CD1c-positive myeloid dendritic cell (primary cell): Measurements from ENCODE around the gene PDE9A.

Source experiments
- DNase-seq: peaks from one replicate; pipeline ENCODE4 v3.0.0-alpha.2; 2016; ENCODE audit errors: extremely low spot score

The PDE9A gene

DNA sequence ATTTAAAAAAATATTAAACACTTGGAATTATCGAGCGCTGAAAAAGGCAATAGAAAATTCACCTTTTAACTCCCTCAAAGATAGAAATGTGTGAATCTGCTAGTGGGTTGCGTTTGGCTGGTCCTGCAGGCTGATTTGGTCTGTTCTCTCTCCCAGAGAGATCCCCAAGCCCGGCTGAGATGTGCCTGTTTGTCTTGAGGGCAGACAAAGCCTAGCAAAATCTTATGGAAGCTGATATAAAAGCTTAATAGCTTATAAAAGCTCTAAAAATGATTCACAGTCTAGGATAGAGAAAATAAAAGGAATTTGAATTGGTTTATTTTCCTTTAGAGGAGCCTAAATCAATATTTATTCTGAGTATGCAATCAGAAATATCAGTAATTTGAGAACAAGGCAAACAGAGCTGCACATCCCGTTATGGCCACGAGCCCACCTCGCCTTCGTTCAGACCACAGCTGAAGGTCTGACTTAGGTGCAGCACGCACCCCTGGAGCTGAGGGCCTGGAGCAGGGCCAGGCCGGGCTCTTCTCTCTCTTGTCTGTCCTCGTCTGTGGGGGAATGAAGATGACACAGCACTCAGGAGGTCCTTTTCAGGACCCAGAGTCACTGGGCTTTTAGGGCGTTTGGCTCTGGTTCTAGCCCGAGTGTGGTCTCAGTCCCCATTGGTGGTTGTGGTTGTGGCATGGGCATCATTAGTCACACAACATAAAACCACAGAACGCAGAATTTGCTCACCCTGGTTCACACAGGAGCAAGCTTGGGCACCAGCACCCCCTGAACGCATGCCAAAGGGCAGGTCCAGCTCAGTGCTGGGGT lies 18.6 kb downstream of the PDE9A start:
- DNase-seq = no peak

DNA sequence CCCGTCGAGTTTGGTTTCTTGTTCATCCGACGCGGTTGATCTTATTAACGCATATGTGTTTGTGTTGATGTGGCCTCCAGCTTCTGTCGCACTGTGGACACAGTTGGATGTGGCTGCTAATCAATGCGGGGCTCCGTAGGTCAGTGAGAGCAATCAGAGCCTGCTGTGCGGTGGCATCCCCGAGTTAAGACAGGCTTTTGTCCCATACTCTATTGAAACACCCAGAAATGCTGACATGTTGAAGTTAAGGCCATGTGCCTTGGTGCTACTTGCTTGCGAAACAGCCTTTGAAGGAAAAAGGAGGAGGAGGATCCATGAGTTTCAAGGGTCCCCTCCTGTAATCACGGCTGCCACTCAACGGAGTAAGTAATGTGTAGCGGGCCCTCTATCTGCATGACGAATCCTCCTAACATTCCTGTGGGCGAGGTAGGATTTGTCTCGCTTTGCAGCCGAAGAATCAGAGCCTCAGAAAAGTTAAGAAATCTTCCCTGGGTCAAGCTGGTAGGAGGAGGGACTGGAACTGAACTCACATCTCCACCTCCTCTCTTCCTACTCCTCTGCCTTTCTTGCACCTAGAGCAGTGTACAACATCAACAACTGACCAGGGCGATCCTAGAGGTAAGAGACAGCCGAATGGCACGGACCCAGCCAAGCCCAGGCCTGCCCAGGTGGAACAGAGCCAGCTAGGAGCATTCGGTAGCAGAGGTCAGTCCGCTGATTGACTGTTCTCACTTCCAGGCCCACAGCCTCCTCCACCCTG lies 19.5 kb downstream of the PDE9A start:
- no peak for DNase-seq

DNA sequence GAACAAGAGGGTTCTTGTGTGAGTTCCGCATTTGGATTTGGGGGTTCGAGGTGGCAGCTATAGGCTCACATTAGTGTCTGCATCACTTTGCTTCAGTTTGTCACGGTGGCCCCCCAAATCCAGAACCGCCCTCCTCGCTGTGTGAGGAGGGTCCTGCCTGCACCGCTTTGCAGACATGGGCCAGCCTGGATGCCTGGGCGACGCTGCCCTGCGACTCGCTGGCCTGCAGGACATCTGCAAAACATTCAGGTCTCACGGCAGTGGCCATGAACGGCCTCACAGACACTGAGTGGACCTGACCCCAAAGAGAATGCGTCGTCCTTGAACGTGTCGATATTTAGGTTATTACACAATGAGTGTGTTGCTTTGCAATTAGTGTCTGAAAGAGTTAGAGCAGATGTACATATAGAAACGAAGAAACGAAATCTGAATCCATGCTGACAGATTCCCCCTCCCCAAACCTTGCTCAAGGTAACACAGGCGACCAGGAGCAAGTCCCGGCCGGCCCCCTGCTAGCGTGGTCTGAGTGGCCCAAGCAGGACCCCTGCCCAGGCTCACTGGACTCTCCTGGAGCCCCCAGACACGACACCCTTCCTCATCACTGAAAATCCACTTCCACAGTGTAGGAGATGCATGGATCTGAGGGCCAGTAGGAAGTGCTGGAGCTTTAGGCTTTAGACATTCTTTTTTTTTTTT lies 20.4 kb downstream of the PDE9A start:
- DNase-seq = no peak

DNA sequence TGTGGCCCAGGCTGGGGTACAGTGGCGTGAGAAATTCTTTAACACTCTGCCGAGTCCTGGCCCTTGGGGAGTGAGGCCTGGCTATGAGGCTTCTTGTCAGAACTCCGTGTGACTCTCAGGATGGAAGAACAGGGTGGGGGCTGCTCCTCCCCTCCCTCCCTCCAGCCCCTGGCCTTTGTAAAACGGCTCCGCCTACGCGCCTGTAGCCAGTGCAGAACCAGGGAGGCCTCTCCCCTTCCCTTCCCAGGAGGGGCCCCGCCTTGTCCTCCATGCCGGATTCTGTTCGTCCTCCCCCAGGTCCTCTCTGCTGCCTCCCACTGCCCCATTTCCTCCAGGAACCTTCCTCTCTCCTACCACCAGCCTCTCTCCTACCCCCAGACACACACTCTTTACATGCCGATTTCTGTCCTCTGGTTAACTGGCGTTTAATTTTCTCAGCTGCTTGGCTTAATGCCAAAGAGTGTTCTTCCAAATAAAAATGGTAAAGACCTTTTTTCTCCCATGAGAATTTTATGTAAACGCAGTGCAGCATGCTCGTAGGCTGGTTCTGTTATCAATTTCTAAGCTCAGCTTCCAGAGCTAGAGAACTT lies 21.0 kb downstream of the PDE9A start:
- no peak for DNase-seq

GRCh38 chr21:42675403-42675802 lies 22.0 kb downstream of the PDE9A start:
- no peak for DNase-seq

DNA sequence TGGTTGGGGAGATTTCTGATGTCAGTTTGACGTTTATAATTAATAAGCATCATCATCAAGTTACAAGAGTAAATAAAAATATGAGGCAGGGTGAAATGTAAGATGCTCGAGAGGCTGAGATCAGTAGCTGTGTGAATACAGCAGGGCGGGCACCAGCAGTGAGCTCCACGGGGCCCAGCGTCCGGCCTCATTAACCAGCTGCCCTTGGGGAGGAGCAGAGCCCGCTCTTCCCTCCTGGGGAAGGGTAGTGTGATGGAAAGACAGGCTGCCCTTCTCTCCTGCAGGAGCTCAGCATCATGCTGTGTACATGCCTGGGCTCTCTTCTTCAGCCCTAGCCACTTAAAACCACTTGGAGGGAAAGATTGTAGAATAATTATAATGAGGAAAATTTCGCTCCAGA lies 23.4 kb downstream of the PDE9A start:
- DNase-seq = no peak

- no peak for DNase-seq
Measured at GRCh38 chr21:42677339-42678321, 24.2 kb downstream of the PDE9A start.

DNA sequence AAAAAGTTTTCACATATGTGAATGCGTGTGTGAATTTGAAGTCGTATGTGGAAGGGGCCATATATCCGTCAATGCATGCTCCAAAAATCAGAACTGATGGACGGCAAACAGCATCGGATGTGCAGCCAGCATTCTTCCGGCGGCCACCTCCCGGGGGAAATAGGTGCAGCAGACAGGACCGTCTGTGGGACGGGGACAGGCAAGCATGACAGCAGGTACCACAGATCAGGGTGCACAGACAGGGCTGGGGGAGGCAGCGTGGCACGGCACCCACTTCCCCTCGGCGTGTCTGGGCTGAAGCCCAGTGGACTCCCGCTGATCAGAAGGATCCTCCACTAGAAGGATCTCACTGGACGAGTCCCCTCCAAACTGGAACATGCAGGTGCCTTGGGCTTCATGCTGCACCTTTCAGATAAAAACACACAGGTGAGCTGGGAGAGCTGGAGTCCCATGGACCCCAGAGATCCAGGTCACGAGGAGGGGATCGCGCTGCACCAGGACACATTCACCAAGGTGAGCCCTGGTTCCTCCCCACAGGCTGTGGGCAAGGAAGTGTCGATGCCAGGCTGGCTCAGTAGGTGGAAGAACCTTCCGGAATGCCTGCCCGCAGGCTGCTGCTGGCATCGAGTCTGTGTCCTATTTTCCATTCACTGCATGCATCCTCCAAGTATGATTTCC lies 25.3 kb downstream of the PDE9A start:
- DNase-seq = no peak

DNA sequence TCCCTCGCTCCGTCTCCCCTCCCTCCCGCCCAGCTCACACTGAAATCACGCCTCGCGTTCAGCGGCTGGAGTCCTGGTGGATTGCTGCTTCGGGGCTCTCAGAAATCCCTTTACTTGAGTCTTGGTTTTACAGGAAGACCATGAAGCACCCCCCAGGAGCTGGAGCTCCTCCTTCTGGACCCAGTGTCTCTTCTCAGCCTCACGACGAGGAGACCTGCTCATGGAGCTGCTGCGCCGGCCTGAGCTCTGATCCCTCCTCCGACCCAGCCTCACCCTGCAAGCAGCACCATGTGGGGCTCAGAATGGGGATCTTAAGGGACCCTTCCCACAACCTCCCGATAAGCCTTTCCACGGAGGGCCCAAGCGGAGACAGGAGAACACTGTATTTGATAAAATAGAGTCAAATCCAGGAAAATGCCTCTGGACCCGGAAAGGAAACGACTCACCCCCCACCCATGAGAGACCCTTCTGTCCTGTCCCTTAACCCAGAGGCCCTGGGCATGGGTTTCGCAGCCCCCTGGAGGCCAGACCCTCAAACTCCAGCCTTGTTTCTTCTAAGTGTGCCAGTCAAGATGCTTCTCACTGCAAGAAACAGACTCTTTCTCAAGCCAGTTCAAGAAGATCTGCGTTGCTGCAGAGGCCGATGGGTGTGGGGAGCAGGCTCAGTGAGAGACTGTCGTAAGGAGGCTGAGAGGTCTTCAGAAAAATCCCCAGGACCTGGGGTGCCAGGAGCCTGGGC lies 26.1 kb downstream of the PDE9A start:
- DNase-seq = no peak

DNA sequence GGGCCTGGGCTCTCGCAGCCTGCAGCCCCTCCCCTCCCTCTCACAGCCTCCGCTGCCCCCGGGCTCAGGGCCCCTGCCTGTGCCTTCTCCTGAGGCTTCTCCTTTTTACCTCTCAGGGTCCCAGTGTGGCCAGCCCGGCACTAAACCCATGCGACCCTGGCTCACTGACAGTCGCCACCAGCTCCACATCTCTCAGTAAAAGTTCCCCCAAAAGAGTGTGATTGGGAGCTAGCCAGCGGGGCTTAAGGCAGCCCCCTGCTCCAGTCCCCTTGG lies 26.6 kb downstream of the PDE9A start:
- no peak for DNase-seq

DNA sequence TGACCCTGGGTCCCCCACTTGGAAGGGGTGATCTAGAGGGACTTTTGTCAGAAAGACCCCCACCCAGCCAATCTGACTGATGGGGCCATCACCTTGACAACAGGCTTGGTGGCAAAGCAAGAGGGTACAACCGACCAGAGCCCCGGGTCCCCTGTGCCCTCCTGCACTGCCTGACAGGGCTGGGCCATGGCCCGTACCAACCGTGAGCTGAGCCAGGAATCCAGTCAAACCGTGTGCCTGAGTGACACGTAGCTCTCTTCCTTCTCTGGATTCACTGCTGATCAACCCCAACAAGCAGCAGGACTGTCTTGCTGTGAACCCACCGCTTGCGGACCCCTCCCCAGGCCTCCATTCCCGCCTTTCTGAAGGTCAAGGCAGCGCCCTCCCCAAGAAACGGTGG lies 27.0 kb downstream of the PDE9A start:
- DNase-seq = no peak

- DNase-seq = no peak
Measured at GRCh38 chr21:42681296-42682206, 28.1 kb downstream of the PDE9A start.

- no peak for DNase-seq
Measured at GRCh38 chr21:42682661-42683210, 29.3 kb downstream of the PDE9A start.

DNA sequence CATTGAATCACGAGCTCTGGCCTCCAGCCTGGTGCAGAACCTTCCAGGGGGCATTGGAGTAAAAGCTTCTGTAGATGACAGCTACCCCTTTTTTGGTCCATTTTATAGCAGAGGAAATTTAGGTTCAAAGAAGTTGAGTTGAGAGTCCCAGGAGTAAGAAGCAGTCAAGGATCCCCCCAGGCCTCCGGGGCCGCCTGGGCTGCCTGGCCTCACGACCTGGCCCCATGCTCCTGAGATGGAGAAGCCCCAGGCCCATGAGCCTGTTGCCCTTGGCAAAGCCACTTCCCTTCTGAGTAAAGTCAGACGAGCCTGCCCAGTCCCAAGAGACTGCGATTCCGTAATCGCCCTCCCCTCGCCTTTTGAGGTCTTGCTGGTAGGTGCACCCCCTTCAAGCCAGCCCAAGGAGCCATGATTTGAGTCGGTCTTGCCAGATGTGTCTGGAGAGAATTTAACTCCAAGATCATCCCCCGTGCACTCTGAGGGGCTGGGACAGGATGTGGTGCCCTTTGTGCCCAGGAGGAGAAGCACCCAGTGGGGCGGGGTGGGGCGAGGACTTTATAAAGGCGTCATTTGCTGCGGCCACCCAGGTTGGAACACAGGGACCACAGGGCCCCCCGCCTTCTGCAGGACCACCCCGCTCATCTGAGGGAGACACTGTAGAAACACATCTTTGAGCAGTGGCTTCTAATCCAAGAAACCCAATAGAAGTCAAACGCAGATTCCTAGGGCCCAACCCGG lies 30.1 kb downstream of the PDE9A start:
- no peak for DNase-seq

- DNase-seq = no peak
Measured at GRCh38 chr21:42684109-42684916, 30.9 kb downstream of the PDE9A start.

DNA sequence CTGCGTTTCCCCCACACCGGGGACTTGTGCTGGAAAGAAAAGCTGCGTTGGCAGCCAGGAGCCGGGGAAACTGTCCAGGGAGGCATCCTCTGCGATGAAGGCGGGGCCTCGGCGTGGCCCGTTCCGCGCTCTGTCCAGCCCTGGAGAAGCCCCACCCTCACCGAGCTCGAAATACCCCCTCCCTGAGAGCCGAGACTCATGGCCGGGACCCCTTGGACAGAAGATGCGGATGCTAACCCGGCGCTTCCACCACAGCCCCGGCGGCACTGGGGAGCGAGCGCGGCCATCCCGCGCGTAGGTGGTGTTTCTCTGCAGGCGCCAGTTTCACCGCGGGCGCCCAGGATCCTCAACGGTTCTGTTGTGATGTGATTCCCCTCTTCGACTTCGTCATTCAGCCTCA lies 31.6 kb downstream of the PDE9A start:
- no peak for DNase-seq

DNA sequence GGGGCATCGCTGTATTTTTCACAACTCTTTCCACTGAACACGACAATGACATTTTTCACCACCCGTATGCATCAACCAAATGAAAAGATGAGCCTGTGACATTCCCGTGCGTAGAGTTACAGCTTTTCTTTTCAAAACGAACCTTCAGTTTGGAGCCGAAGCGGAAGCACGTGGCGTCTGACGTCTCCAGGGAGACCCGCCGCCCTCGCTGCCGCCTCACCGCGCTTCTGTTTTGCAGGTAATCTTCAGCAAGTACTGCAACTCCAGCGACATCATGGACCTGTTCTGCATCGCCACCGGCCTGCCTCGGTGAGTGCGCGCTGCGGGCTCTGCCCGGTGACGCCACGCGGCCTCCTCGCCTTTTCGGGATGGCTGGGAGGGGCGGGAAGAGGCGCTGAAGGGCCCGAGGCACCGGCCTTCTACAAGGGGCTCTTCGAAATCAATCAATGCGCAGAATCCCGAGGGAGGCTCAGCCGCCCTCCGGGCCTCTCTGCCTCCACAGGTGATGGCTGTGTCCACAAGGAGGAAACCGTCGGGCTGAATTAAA lies 32.6 kb downstream of the PDE9A start:
- no peak for DNase-seq
